Measurements from ENCODE around the gene ZNF414. TPM values are rescaled to one million over a fixed set of nuclear protein-coding genes. Genes with fewer than 3 reads are reported as not detected.

Gene ZNF414
- total and polyA plus RNA-seq, 2 donors (not counting 1 experiment from before 2014, with no cell fraction given): 43.8 to 52.0 TPM

DNA sequence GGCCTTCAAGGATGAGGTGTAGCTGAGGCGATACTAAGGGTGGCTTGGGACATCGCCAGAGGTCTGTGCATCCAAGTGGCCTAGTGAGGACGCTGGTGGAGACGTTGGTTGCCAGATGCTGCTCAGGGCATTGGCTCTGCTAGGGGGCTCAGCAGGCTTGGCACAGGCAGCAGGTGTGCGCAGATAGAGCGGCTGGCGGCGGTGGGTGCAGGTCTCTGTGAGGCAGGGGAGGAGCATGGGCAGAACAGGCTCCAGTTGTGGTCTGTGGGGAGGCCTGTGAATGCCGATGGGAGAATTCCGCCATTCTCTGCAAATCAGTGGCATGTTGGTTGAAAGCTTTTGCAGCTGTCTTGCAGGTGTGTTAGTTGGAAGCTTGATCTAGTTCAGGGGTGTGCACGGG, 32.8 kb downstream of the ZNF414 start:
- ChIA-PET CTCF (no interaction called here), POLR2A (no interaction called here)
- TF ChIP-seq EZH2 (IDR thresholded peaks at IDR 0.05; ENCODE audit: borderline replicate concordance, insufficient read depth, low read depth, low read length, poor library complexity, severe bottlenecking): no peak
- TF ChIP-seq, protein P1, sequence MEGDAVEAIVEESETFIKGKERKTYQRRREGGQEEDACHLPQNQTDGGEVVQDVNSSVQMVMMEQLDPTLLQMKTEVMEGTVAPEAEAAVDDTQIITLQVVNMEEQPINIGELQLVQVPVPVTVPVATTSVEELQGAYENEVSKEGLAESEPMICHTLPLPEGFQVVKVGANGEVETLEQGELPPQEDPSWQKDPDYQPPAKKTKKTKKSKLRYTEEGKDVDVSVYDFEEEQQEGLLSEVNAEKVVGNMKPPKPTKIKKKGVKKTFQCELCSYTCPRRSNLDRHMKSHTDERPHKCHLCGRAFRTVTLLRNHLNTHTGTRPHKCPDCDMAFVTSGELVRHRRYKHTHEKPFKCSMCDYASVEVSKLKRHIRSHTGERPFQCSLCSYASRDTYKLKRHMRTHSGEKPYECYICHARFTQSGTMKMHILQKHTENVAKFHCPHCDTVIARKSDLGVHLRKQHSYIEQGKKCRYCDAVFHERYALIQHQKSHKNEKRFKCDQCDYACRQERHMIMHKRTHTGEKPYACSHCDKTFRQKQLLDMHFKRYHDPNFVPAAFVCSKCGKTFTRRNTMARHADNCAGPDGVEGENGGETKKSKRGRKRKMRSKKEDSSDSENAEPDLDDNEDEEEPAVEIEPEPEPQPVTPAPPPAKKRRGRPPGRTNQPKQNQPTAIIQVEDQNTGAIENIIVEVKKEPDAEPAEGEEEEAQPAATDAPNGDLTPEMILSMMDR (IDR thresholded peaks at IDR 0.05): no peak
- Histone ChIP-seq H3K36me3 (replicated peaks in 1 of 2; ENCODE audit: control extremely low read depth in 1 of 2, control insufficient read depth in 1 of 2, extremely low read depth in 1 of 2, insufficient read depth in 2 of 2, low read length in 1 of 2) (peaks cover 5 to 82% of the 10 kb centered on the region in 2 experiments), H3K9me3 (ENCODE audit: control extremely low read depth in 1 of 3, control insufficient read depth in 2 of 3, insufficient read depth in 1 of 3, low read length in 2 of 3) (peaks cover 0 to 3% (median 0%) of the 10 kb centered on the region in 3 donors), H2AFZ (ENCODE audit: insufficient read depth, low read depth, low read length, poor library complexity, severe bottlenecking) (no peak overlapping the region), H3K4me2 (replicated peaks; ENCODE audit: low read depth, low read length, poor library complexity, severe bottlenecking) (no peak overlapping the region), H4K20me1 (ENCODE audit: control insufficient read depth, insufficient read depth, low read length, poor library complexity, severe bottlenecking) (peaks cover 98% of the 10 kb centered on the region), H3K27ac (ENCODE audit: low read length in 2 of 2) (no peak overlapping the region), H3K27me3 (replicated peaks in 1 of 4; ENCODE audit: control extremely low read depth in 1 of 4, control insufficient read depth in 3 of 4, insufficient read depth in 4 of 4, low read length in 3 of 4) (no peaks in the 10 kb centered on the region), H3K79me2 (ENCODE audit: control insufficient read depth, insufficient read depth, low read length) (peaks cover 95% of the 10 kb centered on the region), H3K9ac (ENCODE audit: low read length) (no peak overlapping the region), H3K4me3 (ENCODE audit: control extremely low read depth in 1 of 5, extremely low read depth in 1 of 5, insufficient read depth in 1 of 5, low read depth in 2 of 5, low read length in 4 of 5) (no peak overlapping the region), H3K4me1 (ENCODE audit: control insufficient read depth in 2 of 2, insufficient read depth in 2 of 2, low read length in 2 of 2) (peaks cover 0 to 5% of the 10 kb centered on the region in 2 donors)
- Mint-ChIP-seq H3K4me3 (no peak overlapping the region), H3K27me3 (no peaks in the 10 kb centered on the region), H3K4me1 (peaks cover 23% of the 10 kb centered on the region), H3K27ac (no peak overlapping the region), H3K9me3 (ENCODE audit: insufficient read depth) (no peaks in the 10 kb centered on the region)
- ATAC-seq (ENCODE audit: low read depth) (no peak), DNase-seq (no peak)
- 80% methylated on average over 10 of the region's 11 CpGs for WGBS (ENCODE audit: insufficient coverage)
- intact Hi-C loops (cut with micrococcal nuclease): no loop called here

GRCh38 chr19:8478598-8478997, 35.4 kb downstream of the ZNF414 start:
- Histone ChIP-seq H4K20me1 (ENCODE audit: control insufficient read depth, insufficient read depth, low read length, poor library complexity, severe bottlenecking) (peaks cover 98% of the 10 kb centered on the region), H3K4me2 (replicated peaks; ENCODE audit: low read depth, low read length, poor library complexity, severe bottlenecking) (no peak overlapping the region), H3K4me3 (ENCODE audit: control extremely low read depth in 1 of 5, extremely low read depth in 1 of 5, insufficient read depth in 1 of 5, low read depth in 2 of 5, low read length in 4 of 5) (no peak overlapping the region), H3K4me1 (ENCODE audit: control insufficient read depth in 2 of 2, insufficient read depth in 2 of 2, low read length in 2 of 2) (peaks cover 18 to 30% of the 10 kb centered on the region in 2 donors), H3K27me3 (replicated peaks in 1 of 4; ENCODE audit: control extremely low read depth in 1 of 4, control insufficient read depth in 3 of 4, insufficient read depth in 4 of 4, low read length in 3 of 4) (no peaks in the 10 kb centered on the region), H3K36me3 (replicated peaks in 1 of 2; ENCODE audit: control extremely low read depth in 1 of 2, control insufficient read depth in 1 of 2, extremely low read depth in 1 of 2, insufficient read depth in 2 of 2, low read length in 1 of 2) (peaks cover 10 to 72% of the 10 kb centered on the region in 2 experiments), H3K9ac (ENCODE audit: low read length) (no peak overlapping the region), H3K27ac (ENCODE audit: low read length in 2 of 2) (no peak overlapping the region), H2AFZ (ENCODE audit: insufficient read depth, low read depth, low read length, poor library complexity, severe bottlenecking) (no peak overlapping the region), H3K9me3 (ENCODE audit: control extremely low read depth in 1 of 3, control insufficient read depth in 2 of 3, insufficient read depth in 1 of 3, low read length in 2 of 3) (no peaks in the 10 kb centered on the region), H3K79me2 (ENCODE audit: control insufficient read depth, insufficient read depth, low read length) (peaks cover 80% of the 10 kb centered on the region)
- Mint-ChIP-seq H3K4me1 (peaks cover 41% of the 10 kb centered on the region), H3K27me3 (no peaks in the 10 kb centered on the region), H3K9me3 (ENCODE audit: insufficient read depth) (no peaks in the 10 kb centered on the region), H3K27ac (peak overlapping the region; percentile 63), H3K4me3 (no peak overlapping the region)
- ChIA-PET POLR2A (no interaction called here), CTCF (no interaction called here)
- TF ChIP-seq EZH2 (IDR thresholded peaks at IDR 0.05; ENCODE audit: borderline replicate concordance, insufficient read depth, low read depth, low read length, poor library complexity, severe bottlenecking): no peak
- TF ChIP-seq, protein P1 (IDR thresholded peaks at IDR 0.05): no peak
- DNase-seq (no peak), ATAC-seq (ENCODE audit: low read depth) (no peak)
- WGBS (ENCODE audit: insufficient coverage): 94% methylated on average over 2 of the region's 3 CpGs
- intact Hi-C loops (cut with micrococcal nuclease): no loop called here

Measured in B cell (primary cell).